NK-92 (cell line): Measurements from ENCODE around the gene NDE1.

ENCODE experiments used
- DNase-seq: peaks from one replicate; lab custom pipeline; 2025; ENCODE audit not compliant: unreplicated experiment; lab: John Stamatoyannopoulos, UW

Gene NDE1

DNA sequence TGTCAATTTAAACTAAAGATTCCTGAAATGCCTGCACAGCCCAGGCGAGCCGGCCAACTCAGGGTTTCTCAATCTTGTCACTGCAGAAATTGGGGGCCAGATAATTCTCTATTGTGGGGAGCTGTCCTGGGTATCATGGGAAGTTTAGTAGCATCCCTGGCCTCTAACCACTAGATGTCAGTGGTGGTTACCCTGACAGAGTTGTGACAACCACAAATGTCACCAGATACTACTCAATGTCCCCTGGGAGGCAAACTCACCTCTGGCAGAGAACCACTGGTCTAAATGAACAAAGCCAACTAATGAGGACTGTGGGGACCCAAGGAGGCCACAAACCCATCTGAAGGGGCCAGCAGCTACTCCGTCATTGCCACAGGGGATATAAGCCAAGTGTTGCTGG lies 115.8 kb downstream of the NDE1 start:
- DNase-seq, result no peak

DNA sequence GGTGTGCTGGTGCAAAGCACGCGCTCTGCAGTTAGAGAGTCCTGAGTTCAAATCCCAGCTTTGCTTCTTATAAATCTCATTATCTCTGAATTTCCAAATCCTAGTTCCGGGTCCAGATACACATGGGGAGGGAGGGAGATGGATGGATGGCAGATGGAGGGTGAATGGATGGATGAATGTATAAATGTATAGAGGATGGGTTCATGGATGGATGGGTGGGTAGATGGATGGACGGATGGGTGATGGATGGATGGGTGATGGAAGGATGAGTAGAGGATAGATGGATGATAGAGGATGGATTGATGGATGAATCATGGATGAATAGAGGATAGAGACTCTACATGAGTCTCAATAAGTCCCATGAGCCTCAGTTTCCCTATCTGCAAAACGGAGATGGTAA lies 116.9 kb downstream of the NDE1 start:
- no peak for DNase-seq

DNA sequence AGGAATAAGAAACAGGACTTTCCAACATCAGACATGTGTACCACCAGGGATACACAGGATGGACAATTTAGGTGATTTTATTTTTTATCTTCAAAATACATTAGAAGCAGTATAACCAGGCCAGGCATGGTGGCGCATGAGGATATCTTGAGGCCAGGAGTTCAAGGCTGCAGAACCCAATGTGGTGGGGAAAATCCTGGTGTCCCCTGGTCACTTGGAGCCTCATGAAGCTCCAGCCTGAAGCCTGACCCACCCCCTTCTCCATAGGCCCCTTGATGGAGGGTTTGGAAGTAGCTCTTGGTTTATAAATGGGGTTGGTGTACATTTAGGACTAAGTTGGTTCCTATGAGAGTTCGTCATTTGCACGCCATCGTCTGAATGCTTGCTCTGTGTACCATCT lies 118.2 kb downstream of the NDE1 start:
- DNase-seq, result no peak

DNA sequence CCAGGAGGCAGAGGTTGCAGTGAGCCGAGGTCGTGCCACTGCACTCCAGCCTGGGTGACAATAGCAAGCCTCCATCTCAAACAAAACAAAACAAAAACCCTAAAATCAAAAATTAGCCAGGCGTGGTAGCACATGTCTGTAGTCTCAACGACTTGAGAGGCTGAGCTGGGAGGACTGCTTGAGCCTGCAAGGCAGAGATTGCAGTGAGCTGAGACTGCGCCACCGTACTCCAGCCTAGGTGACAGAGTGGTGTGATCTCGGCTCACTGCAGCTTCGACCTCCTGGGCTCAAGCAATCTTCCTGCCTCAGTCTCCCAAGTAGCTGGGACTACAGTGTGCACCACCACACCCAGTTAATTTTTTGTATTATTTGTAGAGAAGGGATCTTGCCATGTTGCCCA lies 119.2 kb downstream of the NDE1 start:
- DNase-seq, result no peak

DNA sequence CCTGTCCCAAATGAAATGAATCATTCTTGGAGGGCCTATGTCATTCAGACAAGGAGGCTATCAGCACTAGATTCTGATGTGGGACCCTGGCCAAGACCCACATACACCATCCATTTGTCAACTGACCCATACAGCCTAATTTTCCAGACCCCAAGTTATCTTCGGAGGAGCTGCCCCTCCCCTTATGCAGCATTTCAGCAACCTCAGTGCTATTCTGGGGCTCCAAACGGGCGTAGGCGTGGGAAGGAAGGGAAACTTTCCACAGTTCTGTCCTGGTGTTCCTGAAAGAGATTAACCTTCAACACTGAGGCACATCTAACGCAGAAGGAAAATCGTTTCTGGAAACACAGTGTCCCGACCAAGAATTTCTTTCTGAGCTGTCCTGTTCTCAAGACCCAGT lies 120.1 kb downstream of the NDE1 start:
- DNase-seq, result no peak

DNA sequence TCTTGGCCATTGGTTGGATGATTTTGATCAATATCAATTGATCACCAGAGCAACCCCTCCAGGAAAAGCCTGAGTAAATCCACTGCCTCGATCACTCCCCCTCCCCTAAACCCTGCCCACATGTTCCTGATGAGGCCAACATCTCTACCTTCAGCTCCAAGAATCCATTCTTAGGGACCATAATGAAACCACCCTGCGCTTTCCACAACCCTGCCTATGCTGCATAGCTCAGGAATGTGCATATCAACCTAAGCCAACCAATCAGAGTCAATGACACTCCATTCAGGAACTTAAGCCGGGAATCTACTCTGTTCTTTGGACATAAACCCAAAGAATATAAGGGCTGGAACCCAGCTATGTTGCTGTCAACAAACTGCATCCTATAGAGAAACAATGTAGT lies 120.5 kb downstream of the NDE1 start:
- DNase-seq, result no peak

DNA sequence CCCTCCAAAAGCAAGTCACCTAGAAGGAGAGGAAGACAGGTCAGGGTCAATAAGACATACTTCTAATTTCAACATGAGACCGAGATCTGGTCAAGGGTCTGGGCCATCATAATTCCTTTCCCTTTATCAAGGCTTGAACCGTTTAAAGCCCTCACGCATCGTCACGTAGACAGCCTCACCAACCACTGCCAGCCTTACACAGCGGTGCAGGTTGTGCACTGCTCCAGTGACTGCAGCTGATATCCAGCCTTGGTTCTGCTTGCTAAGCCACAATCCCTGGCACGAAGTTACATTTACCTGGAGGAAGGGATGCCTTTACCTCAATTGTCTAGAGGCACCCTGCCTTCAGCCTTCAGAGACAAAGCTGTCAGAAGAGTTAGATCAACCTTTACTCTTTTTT lies 121.6 kb downstream of the NDE1 start:
- DNase-seq, result no peak

DNA sequence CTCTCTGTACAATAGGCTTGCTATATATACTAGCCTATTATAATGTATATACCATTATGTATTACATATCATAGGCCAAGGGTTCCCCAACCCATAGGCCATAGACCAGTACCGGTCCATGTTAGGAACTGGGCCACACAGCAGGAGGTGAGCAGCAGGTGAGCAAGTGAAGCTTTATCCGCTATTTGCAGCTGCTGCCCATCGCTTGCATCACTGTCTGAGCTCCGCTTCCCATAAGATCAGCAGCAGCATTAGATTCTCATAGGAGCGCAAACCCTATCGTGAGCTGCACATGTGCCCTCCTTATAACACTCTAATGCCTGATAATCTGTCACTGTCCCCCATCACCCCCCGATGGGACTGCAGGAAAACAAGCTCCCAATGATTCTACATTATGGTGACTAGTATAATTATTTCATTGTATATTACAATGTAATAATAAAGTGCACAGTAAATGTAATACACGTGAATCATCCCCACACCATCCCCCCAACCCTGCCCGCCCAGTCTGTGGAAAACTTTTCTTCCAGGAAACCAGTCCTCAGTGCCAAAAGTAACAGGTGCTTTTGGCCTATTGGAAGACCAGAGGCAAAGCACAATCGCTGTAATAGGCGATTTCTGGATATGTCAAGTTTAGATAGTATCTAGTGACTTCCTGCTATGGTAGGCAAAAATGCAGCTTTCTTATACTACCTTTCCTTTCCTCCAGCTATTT lies 122.7 kb downstream of the NDE1 start:
- DNase-seq, result no peak

DNA sequence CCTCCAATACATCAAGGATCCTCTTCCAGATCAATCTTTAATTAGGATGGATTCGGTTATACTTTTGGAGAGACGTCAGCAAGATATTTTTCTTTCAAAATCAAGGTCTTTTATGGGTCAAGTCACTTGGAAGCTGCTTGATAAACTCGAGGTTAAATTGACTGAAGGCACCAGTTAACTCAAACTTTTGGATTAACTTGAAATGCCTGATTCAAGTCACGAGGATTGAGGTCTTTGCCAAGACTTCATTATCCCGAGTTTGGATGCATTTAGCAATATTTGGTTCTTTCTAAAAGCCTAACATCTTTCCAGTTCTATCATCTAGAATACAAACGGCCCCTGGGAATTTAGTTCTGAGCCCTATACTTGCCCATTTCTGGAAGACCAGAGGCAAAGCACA lies 123.9 kb downstream of the NDE1 start:
- DNase-seq, result no peak

DNA sequence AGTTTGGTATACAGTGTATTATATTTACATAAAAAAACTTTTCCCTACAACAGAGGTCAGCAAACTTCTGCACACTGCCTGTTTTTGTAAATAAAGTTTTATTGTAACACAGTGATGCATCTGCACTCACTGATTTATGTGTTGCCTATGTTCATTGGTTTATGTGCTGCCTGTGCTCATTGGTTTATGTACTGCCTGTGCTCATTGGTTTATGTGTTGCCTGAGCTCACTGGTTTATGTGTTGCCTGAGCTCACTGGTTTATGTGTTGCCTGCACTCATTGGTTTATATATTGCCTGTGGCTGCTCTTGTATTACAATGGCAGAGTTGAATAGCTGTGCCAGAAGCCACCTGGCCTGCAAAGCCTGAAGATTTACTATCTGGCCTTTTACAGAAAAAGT lies 125.2 kb downstream of the NDE1 start:
- DNase-seq, result no peak

DNA sequence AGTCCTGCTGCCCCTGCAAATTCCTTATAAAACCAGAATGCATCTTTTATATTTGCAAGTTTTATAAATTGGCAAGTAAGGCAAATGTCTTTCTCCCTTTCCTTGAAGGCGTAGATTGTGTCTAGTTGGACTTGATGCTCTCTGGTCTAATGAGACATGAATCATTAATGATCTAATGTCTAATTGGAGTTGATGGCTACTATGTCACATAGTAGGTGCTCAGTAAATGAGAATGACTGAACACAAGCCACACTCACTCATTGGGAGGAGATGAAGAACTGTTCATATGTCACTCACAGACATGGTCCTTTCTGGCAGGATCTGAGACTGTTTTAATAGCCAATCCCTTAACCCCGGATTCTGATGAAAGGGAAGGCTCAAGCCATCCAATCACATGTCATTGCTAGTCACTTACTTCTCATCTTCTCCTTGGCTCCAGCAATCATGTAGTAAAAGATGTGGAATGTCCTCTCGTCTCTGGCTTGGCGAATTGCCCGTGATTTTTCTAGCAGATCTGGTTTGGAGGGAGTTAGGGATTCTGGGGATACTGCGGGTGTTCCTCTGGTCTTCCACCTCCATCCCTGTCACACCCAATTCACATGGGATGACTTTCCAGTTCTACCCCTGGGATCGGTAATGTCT lies 125.7 kb downstream of the NDE1 start:
- no peak for DNase-seq
